Putamen (tissue), 1 donor: ENCODE data around the gene CCDC127.

Source experiments
- DNase-seq: peaks from one replicate; pipeline ENCODE4 v3.0.0-alpha.2; 2016; ENCODE audit warnings: low spot score

Gene CCDC127

DNA sequence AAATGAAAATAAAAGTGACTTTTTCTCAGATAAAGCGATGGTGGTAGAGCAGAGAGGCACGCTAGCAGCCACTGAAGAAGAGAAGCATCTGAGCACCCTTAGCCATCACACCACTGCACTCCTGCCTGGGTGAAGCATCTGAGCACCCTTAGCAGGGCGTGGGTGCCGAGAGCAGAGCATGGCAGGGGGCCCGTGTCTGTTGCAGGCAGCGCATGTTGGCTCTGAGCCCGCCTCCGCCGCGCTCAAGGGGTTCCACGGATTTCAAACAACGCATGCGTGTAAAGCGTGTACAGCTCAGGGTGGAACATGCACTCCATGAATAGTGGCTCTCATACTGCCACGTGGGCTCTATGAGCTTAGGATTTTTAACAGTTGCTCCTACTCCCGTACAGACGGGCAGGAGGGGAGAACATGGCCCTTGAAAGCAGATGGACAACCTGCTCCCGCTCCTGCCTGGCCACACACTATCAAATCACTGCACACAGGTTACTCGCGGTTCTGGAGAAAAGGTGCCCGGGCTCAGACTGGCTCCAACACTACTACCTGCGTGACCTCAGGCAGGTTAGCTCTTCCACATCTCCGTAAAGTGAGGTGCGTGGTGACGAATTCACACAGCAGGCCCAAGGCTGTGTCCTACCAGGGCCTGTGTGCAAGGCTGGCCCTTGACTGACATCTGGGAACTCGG is 14.6 kb downstream of the CCDC127 start:
- DNase-seq = no peak

DNA sequence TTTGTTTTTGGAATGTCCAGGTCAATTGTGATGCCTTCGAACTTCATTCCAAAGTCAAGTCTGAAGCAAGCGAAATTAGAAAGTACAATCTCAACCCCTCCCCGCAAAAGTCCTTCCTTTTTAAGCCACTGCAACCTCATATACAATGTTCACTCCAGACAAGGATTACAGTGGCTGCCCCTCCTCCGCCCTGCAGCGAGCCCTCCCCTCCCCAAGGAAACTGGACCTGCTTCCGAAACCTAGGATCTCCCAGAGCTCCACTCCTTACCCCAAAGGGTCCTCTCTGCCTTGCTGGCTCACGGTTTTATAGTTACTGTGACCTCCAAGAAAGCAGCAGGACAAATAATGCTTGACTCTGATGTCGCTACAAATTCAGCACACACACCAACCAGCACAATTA is 16.3 kb downstream of the CCDC127 start:
- no peak for DNase-seq

GRCh38 chr5:200985-201384 is 17.0 kb downstream of the CCDC127 start:
- no peak for DNase-seq

DNA sequence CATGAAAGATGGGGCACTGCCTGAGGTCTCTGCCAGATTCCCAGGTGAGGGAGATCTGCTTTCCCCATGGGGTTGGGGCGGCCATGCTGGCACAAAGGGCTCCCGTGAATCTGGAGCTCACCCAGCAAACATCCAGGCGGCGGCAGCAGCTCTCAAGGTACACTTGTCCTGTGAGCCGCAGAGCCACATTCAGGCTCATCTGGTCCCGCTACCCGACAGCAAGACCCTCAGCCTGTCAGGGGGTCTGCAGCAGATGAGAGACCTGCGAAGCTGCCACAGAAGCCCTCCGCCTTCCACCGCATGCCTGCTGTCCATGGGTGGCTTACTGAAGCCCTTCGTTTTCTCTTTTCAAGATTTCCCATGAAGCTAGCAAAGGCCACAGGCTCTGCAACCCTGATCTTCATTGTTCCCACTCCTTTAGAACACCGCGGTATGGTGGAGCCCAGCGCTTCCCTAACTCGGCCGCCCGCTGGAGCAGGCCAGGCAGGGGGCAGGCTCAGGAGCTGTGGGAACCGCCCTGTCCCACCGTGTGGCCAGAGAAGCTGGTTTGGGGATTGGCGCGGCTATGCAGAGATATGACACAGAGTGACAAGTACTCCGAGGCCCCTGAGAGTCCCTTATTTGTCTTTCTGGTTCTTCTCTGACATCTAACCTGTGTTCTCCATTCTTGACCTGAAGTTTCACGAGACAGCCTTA is 17.9 kb downstream of the CCDC127 start:
- no peak for DNase-seq

- DNase-seq = no peak
Observed at GRCh38 chr5:199197-199949, 18.6 kb downstream of the CCDC127 start.

DNA sequence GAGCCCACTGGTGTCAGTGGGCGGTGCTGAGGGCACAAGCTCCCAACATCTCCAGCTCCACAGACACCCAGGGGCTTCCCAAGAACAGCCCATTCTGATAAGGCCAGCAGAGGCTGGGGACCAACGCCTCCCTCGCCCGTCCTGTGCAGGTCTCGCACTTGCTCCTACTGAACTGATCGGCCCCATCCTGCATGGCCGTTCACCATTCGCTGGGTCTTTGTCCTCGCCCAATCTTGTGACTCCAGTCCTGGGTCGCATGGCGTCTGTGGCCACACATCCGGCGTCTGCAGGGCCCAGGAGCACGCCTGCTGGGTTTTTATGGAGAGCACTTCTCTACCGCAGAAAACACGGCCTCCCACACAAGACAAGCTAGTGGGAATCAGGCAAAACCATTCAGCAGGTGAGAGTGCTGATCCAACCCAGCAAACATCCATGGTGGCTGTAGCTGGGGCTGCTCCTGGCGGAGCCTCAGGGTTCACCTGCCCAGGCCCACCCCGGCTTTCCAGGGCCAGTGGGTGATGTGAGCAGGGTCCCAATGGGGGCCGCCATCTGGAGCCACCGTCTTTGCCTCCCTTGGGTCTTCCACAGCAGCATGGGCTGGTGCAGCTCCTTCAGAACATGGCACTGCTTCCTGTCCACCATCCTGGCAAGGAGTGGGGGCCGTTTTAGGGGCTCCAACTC is 19.3 kb downstream of the CCDC127 start:
- no peak for DNase-seq

DNA sequence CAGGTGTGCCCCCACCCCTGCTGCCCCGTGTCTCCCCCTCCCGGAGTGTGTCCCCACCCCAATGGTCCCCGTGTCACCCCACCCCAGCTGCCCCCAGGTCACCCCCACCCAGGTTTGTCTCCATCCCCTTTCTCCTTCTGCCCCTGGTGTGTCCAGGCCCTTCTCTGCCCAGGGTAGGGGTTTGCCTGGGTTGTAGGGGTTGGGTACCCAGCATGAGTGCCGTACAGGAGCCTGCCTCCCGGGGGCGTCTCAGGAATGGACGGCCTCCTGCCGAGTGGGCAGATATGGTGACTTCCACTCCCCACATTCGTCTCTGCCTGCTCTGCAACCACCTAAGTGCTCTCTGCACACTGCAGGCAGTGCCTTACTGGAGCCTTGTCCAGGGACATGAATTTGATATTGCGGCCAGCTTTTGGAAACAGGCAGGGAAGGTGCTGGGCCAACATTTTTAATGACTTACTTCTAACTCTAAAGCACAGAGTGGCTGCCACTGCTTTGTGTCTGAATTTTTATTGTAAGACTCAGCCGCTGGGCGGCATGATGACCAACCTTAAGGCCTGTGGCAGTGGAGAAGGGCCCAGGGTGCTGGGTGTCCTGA is 20.0 kb downstream of the CCDC127 start:
- DNase-seq = no peak

DNA sequence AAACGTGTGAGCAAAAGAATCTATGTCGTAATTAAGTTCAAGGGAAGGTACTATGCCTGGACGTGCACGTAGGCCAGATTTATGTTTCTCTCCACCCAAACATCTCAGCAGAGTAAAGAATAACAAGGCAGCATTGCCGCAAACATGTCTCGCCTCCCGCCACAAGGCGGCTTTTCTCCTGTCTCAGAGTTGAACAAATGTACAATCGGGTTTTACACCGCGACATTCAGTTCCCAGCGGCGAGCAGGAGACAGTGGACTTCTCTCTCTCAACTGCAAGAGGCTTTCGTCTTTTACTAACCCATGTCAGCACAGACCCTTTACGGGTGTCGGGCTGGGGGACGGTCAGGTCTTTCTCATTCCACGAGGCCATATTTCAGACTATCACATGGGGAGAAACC is 20.9 kb downstream of the CCDC127 start:
- DNase-seq = peak; percentile 21

GRCh38 chr5:196350-196749 is 21.6 kb downstream of the CCDC127 start:
- DNase-seq = no peak

DNA sequence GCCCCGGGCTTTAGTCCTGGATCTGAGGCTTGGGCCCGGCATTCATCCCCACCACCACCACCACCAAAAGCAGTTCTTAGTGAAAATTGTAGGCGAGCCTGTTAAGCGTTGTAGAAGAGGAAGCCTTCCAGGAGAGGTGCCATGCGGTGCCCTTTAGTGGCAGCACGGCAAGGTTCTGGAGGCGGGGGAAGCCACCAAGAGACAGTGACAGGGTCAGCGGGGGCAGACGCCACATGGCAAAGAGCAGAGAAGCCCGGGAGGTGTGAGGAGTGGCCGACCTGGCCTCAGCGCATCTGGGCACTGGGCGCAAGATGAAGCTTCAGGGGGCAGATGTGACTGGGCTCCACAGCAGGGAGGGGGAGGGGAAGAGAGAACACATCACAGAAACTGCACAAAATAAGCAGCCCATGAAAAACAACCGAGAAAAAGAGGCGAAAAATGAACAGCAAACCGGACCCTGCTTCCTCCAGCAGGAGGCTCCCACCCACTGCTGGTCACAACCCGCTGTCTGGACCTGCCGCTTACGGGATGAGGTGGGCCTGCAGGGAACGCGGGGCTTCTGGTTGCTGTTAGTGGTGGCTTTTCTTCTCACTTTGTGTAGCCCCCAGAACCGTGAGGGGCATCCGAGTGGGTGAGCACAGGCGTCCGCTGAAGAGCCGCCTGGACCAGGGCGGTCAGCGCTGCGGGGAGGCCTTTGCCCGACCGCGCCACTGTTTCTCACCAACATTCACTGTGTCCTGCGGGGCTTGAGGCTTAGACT is 22.4 kb downstream of the CCDC127 start:
- no peak for DNase-seq

DNA sequence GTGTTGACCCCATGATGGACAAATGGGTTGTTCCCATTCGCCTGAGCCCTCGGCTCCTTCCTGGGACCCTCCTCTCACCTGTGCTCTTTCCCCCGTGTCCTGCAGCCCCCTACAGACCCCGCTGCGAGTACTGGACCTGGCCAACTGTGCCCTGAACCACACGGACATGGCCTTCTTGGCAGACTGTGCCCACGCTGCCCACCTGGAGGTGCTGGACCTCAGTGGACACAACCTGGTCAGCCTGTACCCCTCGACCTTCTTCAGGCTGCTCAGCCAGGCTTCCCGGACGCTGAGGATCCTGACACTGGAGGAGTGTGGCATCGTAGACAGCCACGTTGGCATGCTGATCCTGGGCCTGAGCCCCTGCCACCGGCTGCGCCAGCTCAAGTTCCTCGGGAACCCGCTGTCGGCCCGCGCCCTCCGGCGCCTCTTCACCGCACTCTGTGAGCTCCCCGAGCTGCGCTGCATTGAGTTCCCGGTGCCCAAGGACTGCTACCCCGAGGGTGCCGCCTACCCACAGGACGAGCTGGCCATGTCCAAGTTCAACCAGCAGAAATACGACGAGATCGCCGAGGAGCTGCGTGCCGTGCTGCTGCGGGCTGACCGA is 23.2 kb downstream of the CCDC127 start:
- DNase-seq = no peak

- no peak for DNase-seq
Observed at GRCh38 chr5:194102-194501, 23.9 kb downstream of the CCDC127 start.

GRCh38 chr5:192970-193831 is 24.8 kb downstream of the CCDC127 start:
- no peak for DNase-seq

GRCh38 chr5:192691-192969 is 25.3 kb downstream of the CCDC127 start:
- no peak for DNase-seq

DNA sequence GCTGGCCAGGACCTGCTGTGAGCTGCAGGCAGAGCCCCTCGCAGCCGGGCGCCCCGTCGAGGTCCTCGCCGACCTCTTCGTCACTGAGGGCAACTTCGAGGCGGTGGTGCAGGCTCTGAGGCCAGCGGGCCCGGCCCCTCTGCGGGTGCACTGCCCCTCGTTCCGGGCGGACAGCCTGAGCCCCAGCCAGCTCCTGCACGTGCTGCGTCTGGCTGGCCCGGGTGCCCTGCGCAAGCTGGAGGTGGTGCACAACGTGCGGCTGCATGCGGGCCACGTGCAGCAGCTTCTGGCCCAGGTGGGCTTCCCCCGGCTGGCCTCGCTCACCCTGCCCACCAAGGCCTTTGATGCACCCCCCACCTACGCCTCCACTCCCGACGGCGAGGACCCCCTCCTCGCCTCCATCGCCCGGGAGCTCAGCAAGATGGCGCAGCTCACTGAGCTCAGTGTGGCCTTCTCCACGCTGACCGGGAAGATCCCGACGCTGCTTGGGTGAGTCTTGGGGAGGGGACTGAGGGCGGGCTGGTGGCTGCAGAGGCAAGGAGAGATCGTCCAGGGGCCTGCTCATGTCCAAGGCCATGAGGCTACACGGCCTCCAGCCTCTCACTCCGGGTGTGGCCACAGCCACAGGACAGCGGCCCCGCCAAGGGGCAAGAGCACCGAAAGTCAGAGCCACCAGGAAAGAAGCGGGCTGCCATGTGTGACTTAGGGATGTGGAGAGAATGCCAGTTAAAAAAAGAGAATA is 25.8 kb downstream of the CCDC127 start:
- no peak for DNase-seq

DNA sequence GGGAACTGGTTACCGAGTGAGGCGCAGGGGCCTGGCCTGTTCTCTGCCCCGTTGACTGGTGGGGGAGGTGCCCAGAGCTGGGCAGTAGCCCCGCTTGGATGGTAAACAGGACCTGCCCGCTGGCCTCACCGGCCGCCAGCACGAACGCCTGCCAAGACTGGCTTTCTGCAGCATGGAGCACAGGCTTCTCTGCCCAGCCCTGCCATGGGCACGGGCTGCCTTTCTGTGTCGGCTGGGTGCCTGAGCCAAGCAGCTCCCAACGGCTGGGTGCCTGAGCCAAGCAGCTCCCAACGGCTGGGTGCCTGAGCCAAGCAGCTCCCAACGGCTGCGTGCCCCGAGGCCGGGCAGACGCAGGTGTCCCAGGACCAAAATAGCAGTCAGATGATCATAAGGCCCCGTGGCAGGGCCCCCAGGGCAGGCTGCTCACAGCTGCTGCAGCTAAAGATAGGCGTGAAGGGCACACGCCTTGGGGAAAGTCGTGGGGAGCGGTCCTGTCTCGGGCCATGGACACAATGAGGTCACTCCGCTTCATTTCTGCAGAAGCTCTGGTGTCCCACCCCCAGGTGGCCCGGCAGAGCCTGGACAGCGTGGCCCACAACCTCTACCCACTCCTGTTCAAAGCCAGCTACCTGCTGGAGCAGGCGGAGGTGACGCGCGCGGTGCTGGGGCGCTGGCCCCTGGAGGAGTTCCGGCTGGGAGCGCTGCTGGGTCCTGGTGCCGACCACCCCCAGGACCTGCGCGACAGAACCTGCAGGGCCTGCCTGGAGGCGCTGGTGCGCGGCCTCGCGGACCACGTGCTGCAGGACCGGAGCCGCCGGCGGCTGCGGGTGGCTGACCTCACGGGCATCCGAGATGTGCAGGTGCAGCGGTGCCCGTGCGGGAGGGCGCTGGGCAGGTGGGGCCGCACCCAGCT is 26.7 kb downstream of the CCDC127 start, which contains the start of gene LRRC14B:
Gene LRRC14B (plus strand): TSS at position 460 of the 913 bp plus-strand sequence. CDS start 44 bp downstream, at position 504.
- peak; percentile 43 for DNase-seq

DNA sequence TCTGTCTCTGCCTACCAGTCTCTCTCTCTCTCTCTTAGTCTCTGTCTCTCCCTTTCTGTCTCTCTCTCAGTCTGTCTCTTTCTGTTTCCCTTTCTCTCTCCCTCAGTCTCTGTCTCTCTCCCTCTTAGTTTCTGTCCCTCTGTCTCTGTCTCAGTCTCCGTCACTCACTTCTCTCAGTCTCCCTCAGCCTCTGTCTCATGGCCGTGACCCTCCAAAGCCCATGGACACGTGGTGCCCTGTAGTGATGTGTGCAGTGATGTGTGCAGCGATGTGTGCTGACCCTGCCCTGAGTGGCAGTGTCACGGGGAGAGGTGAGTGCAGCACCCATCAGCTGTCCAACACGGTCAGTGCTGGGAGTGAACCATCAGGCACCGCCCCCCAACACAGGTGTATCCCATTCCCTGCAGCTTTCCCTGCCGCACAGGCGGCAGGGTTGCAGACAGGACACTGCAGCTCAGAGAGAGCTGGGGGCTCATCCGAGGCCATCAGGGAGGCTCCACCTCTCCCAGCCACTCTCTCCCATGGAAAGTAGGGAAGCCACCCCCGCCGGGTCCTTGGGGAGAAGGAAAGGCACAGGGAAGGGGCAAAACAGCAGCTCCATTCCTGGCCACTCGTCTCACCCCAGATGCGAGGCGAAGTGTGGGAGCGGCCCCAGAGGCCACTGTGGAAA is 27.5 kb downstream of the CCDC127 start:
- no peak for DNase-seq

GRCh38 chr5:189976-190365 is 28.0 kb downstream of the CCDC127 start:
- no peak for DNase-seq
